Ascending aorta (tissue), 2 donors: ENCODE data around the gene CLPTM1. TPM values are rescaled to one million over a fixed set of nuclear protein-coding genes. Genes with fewer than 3 reads are reported as not detected.

Source experiments
- DNase-seq, 2 donors: peaks; one replicate each; pipeline ENCODE4 v3.0.0-alpha.2; 2019; ENCODE audit warnings: low spot score in 2 of 2
- H3K27ac ChIP-seq, 2 donors: fragments of 200-600 bp; sonication (generic); one replicate each; pipeline ENCODE4 v1.5.1; 2016 to 2017; ENCODE audit warnings: mild to moderate bottlenecking in 1 of 2
- H3K27me3 ChIP-seq: fragments of 200-600 bp; sonication (generic); one replicate; pipeline ENCODE4 v1.5.1; 2017
- H3K36me3 ChIP-seq, 2 donors: fragments of 200-600 bp; sonication (generic); one replicate each; pipeline ENCODE4 v1.5.1; 2016
- H3K4me1 ChIP-seq, 2 donors: fragments of 200-600 bp; sonication (generic); one replicate each; pipeline ENCODE4 v1.5.1; 2016 to 2017; ENCODE audit warnings: mild to moderate bottlenecking in 1 of 2
- H3K4me3 ChIP-seq, 2 donors: fragments of 200-600 bp; sonication (generic); one replicate each; pipeline ENCODE4 v1.5.1; 2016 to 2017; ENCODE audit warnings: mild to moderate bottlenecking in 1 of 2
- H3K9me3 ChIP-seq, 2 donors: fragments of 200-600 bp; sonication (generic); one replicate each; pipeline ENCODE4 v1.5.1; 2016
- CTCF ChIP-seq, 3 experiments: fragments of 200-600 bp in 2 of 3; fragments of 450-650 bp in 1 of 3; sonication (generic) in 2 of 3; IDR thresholded peaks; one replicate each; pipeline ENCODE4 v1.5.1; 2016 to 2019; ENCODE audit warnings: antibody characterized with exemption in 3 of 3, mild to moderate bottlenecking in 1 of 3, moderate library complexity in 1 of 3
- intact Hi-C: fragments of 100-400 bp; cut with DNase I; formaldehyde crosslinking; loops from one replicate; pipeline ENCODE4 v1.15.1; 2023
- total RNA-seq: library from RNA; depleted of rRNA; stranded (reverse); fragments of >200 nt; gene quantifications from one replicate; pipeline ENCODE4 v1.1.0, GENCODE V29; 2016

Gene CLPTM1
- total RNA-seq, 1 donor from 2014 or later = 65.2 TPM

- Histone ChIP-seq H3K4me1 (no peaks in the 10 kb centered on the region), H3K36me3 (peaks cover 8 to 9% of the 10 kb centered on the region in 2 donors), H3K9me3 (no peaks in the 10 kb centered on the region), H3K27ac (no peak overlapping the region), H3K4me3 (no peak overlapping the region), H3K27me3 (no peaks in the 10 kb centered on the region)
- TF ChIP-seq CTCF (IDR thresholded peaks at IDR 0.05) = no peak
- intact Hi-C loops = no loop called here
- DNase-seq = no peak
Measured at GRCh38 chr19:45023048-45023447, 67.9 kb downstream of the CLPTM1 start.

- peaks cover 22 to 30% of the 10 kb centered on the region in 2 donors for H3K36me3 ChIP-seq
- no peak overlapping the region for H3K27ac ChIP-seq
- H3K27me3 ChIP-seq = no peaks in the 10 kb centered on the region
- no peak for TF ChIP-seq CTCF (IDR thresholded peaks at IDR 0.05)
- DNase-seq = no peak
- H3K4me1 ChIP-seq = no peaks in the 10 kb centered on the region
- intact Hi-C loops = no loop called here
- no peak overlapping the region for H3K4me3 ChIP-seq
- no peaks in the 10 kb centered on the region for H3K9me3 ChIP-seq
Measured at GRCh38 chr19:45025264-45025663, 70.1 kb downstream of the CLPTM1 start.

GRCh38 chr19:45027371-45027770 lies 72.2 kb downstream of the CLPTM1 start:
- Histone ChIP-seq H3K9me3 (no peaks in the 10 kb centered on the region), H3K27me3 (no peaks in the 10 kb centered on the region), H3K27ac (no peak overlapping the region), H3K36me3 (peaks cover 22 to 38% of the 10 kb centered on the region in 2 donors), H3K4me3 (no peak overlapping the region), H3K4me1 (no peaks in the 10 kb centered on the region)
- TF ChIP-seq CTCF (IDR thresholded peaks at IDR 0.05) = no peak
- intact Hi-C loops = no loop called here
- no peak for DNase-seq

- no peak overlapping the region for H3K27ac ChIP-seq
- DNase-seq = no peak
- intact Hi-C loops = no loop called here
- no peak overlapping the region for H3K4me3 ChIP-seq
- H3K36me3 ChIP-seq = peaks cover 31 to 60% of the 10 kb centered on the region in 2 donors
- no peaks in the 10 kb centered on the region for H3K4me1 ChIP-seq
- H3K9me3 ChIP-seq = no peaks in the 10 kb centered on the region
- TF ChIP-seq CTCF (IDR thresholded peaks at IDR 0.05) = no peak
- H3K27me3 ChIP-seq = no peaks in the 10 kb centered on the region
Measured at GRCh38 chr19:45030825-45031224, 75.6 kb downstream of the CLPTM1 start.

- no peak for TF ChIP-seq CTCF (IDR thresholded peaks at IDR 0.05)
- intact Hi-C loops = no loop called here
- H3K27ac ChIP-seq = no peak overlapping the region
- H3K36me3 ChIP-seq = peaks cover 27 to 59% of the 10 kb centered on the region in 2 donors
- no peak overlapping the region for H3K4me3 ChIP-seq
- H3K9me3 ChIP-seq = no peaks in the 10 kb centered on the region
- no peaks in the 10 kb centered on the region for H3K4me1 ChIP-seq
- no peaks in the 10 kb centered on the region for H3K27me3 ChIP-seq
- no peak for DNase-seq
Measured at GRCh38 chr19:45032421-45032820, 77.2 kb downstream of the CLPTM1 start.

GRCh38 chr19:45035755-45036154 lies 80.6 kb downstream of the CLPTM1 start:
- H3K4me3 ChIP-seq = no peak overlapping the region
- no peak for TF ChIP-seq CTCF (IDR thresholded peaks at IDR 0.05)
- H3K9me3 ChIP-seq = no peaks in the 10 kb centered on the region
- H3K27me3 ChIP-seq = no peaks in the 10 kb centered on the region
- no peak overlapping the region for H3K27ac ChIP-seq
- peaks cover 5 to 20% of the 10 kb centered on the region in 2 donors for H3K4me1 ChIP-seq
- H3K36me3 ChIP-seq = peaks cover 20 to 40% of the 10 kb centered on the region in 2 donors
- no peak for DNase-seq
- intact Hi-C loops = loop anchor here (5.0 kb wide), 1 partner anchor 123 kb away; the partner anchor contains the start of gene APOC1
